Lower lobe of right lung (tissue), 2 donors: ENCODE results near the gene CNN2. TPM values are rescaled to one million over a fixed set of nuclear protein-coding genes. Genes with fewer than 3 reads are reported as not detected.

Experiments used
- ATAC-seq, 2 donors: fragments of 200-7000 bp; cut with Tn5 transposase; one replicate each; pipeline ENCODE4 v1.9.1; 2020 to 2022; ENCODE audit warnings: mild to moderate bottlenecking in 2 of 2, moderate library complexity in 2 of 2
- DNase-seq: peaks from one replicate; pipeline ENCODE4 v3.0.0-alpha.2; 2020
- H3K27ac ChIP-seq: fragments of 200-600 bp; one replicate; pipeline ENCODE4 v1.8.0; 2022
- H3K27me3 ChIP-seq: fragments of 200-600 bp; one replicate; pipeline ENCODE4 v1.8.0; 2022; ENCODE audit warnings: low read depth
- H3K36me3 ChIP-seq: fragments of 200-600 bp; one replicate; pipeline ENCODE4 v1.8.0; 2022; ENCODE audit warnings: mild to moderate bottlenecking
- H3K4me1 ChIP-seq: fragments of 200-600 bp; one replicate; pipeline ENCODE4 v1.8.0; 2022
- H3K4me3 ChIP-seq: fragments of 200-600 bp; one replicate; pipeline ENCODE4 v1.8.0; 2022; ENCODE audit warnings: mild to moderate bottlenecking
- H3K9me3 ChIP-seq: fragments of 200-600 bp; one replicate; pipeline ENCODE4 v1.8.0; 2022
- CTCF ChIP-seq: fragments of 200-600 bp; IDR thresholded peaks from one replicate; pipeline ENCODE4 v1.8.0; 2022; ENCODE audit warnings: antibody characterized with exemption, mild to moderate bottlenecking
- intact Hi-C: fragments of 100-400 bp; cut with DNase I; formaldehyde crosslinking; loops from one replicate; pipeline ENCODE4 v1.11.0; 2022
- total RNA-seq: library from RNA; stranded (reverse); fragmentation: NEBNext Ultra II Directional; extraction: Animal tissue kit (Norgen Biotek cat#: 25700); gene quantifications from one replicate; pipeline ENCODE4 v1.2.1, GENCODE V29; 2021
- donor health status: DM: no; HTN: yes; CAD: no; lungs with severe emphysema.

The CNN2 gene
- total RNA-seq, 1 donor from 2014 or later, result 158 TPM

DNA sequence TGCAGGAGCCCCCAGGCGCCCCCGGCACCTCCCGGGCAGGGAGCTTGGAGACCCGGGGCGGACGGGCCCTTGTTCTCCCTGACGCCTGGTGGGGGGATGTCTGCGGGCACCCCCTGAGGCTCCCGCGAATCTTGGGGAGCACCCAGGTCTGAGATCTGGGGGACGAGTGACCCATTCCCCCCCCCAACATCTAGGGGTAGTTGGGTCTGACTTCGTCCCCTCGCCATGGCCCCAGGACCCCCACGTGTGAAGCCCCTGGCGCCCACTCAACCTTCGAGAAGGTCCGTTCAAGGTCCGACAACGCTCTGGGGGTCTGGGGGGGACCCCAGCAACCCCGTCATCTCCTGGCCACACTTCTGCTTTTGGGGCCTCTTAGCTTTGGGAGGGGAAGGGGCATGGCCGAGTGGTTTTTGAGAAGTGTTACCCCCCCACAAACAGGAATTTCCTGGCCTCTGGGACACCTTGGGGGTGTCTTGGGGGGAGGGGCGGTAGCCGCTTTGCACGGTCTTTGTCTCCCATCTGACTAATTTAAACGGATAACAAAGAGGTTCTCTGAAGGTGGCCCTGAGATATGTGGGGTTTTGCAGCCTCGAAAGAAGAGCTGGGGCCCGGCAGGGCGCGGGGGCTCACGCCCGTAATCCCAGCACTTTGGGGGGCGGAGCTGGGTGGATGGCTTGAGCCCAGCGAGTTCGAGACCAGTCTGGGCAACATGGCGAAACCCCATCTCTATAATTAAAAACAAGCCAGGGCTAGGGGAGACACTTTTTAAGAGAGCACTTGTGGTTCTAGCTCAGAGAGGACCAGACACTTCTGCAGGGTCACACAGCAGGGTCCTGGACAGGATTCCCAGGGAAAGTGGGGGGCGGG is 608 bp downstream of the CNN2 start:
- H3K9me3 ChIP-seq, result no peaks in the 10 kb centered on the region
- intact Hi-C loops, result no loop called here
- H3K4me3 ChIP-seq, result peak overlapping the region; percentile 91
- ATAC-seq, result peak; percentile 5 to 10
- TF ChIP-seq CTCF, result no peak
- no peak for DNase-seq
- peak overlapping the region; percentile 98 for H3K27ac ChIP-seq
- H3K36me3 ChIP-seq, result peaks cover 15% of the 10 kb centered on the region
- H3K4me1 ChIP-seq, result peaks cover 57% of the 10 kb centered on the region
- H3K27me3 ChIP-seq, result no peaks in the 10 kb centered on the region

- H3K9me3 ChIP-seq, result no peaks in the 10 kb centered on the region
- peaks cover 21% of the 10 kb centered on the region for H3K36me3 ChIP-seq
- DNase-seq (no peak), ATAC-seq (peak in 1 of 2 donors; percentile 5)
- TF ChIP-seq CTCF, result no peak
- no peaks in the 10 kb centered on the region for H3K27me3 ChIP-seq
- intact Hi-C loops, result no loop called here
- H3K4me1 ChIP-seq, result peaks cover 51% of the 10 kb centered on the region
- H3K4me3 ChIP-seq, result peak overlapping the region; percentile 91
- peak overlapping the region; percentile 98 for H3K27ac ChIP-seq
Observed at GRCh38 chr19:1027650-1028061, 1.2 kb downstream of the CNN2 start.

GRCh38 chr19:1028062-1028926 is 1.9 kb downstream of the CNN2 start:
- H3K27me3 ChIP-seq, result no peaks in the 10 kb centered on the region
- TF ChIP-seq CTCF, result no peak
- intact Hi-C loops, result no loop called here
- H3K4me3 ChIP-seq, result peak overlapping the region; percentile 91
- ATAC-seq (peak; percentile 79 to 85), DNase-seq (peak; percentile 87)
- H3K36me3 ChIP-seq, result peaks cover 28% of the 10 kb centered on the region
- H3K4me1 ChIP-seq, result peaks cover 46% of the 10 kb centered on the region
- no peaks in the 10 kb centered on the region for H3K9me3 ChIP-seq
- H3K27ac ChIP-seq, result peak overlapping the region; percentile 98

- H3K27me3 ChIP-seq, result no peaks in the 10 kb centered on the region
- TF ChIP-seq CTCF, result no peak
- peaks cover 28% of the 10 kb centered on the region for H3K4me1 ChIP-seq
- H3K36me3 ChIP-seq, result peaks cover 53% of the 10 kb centered on the region
- no peaks in the 10 kb centered on the region for H3K9me3 ChIP-seq
- H3K4me3 ChIP-seq, result no peak overlapping the region
- no peak for ATAC-seq
- intact Hi-C loops, result no loop called here
- H3K27ac ChIP-seq, result no peak overlapping the region
- DNase-seq, result no peak
Observed at GRCh38 chr19:1032264-1032867, 6.0 kb downstream of the CNN2 start.

GRCh38 chr19:1035998-1036621 is 9.7 kb downstream of the CNN2 start:
- intact Hi-C loops, result no loop called here
- ATAC-seq (no peak), DNase-seq (no peak)
- peaks cover 57% of the 10 kb centered on the region for H3K36me3 ChIP-seq
- H3K27ac ChIP-seq, result no peak overlapping the region
- TF ChIP-seq CTCF, result no peak
- peaks cover 28% of the 10 kb centered on the region for H3K4me1 ChIP-seq
- H3K4me3 ChIP-seq, result no peak overlapping the region
- H3K27me3 ChIP-seq, result no peaks in the 10 kb centered on the region
- no peaks in the 10 kb centered on the region for H3K9me3 ChIP-seq
